ENCODE data around the gene NAT10. TPM values are rescaled to one million over a fixed set of nuclear protein-coding genes. Genes with fewer than 3 reads are reported as not detected.

The NAT10 gene
- total RNA-seq, 1 experiment from 2014 or later = 103 TPM

- Histone ChIP-seq H4K8ac (replicated peaks; ENCODE audit: insufficient read length, low read depth, low read length) (no peak overlapping the region), H2BK5ac (ENCODE audit: insufficient read length, low read length) (no peak overlapping the region), H3K27me3 (ENCODE audit: insufficient read depth, low read length) (no peaks in the 10 kb centered on the region), H3K4me1 (ENCODE audit: insufficient read depth, low read length) (no peaks in the 10 kb centered on the region), H4K5ac (ENCODE audit: insufficient read length, low read depth, low read length) (no peak overlapping the region), H4K20me1 (ENCODE audit: control insufficient read depth, insufficient read depth, insufficient read length) (no peaks in the 10 kb centered on the region), H3K9me3 (ENCODE audit: control insufficient read depth, low read depth, low read length) (no peaks in the 10 kb centered on the region), H3K79me2 (ENCODE audit: insufficient read depth, low read length) (no peaks in the 10 kb centered on the region), H3K23me2 (ENCODE audit: insufficient read length, low read depth, low read length, poor library complexity, severe bottlenecking) (no peaks in the 10 kb centered on the region), H3K27ac (ENCODE audit: insufficient read length, low read depth, low read length) (no peak overlapping the region), H2AFZ (ENCODE audit: low read length) (no peak overlapping the region), H3K4ac (ENCODE audit: low read depth, low read length) (no peak overlapping the region), H3K4me2 (ENCODE audit: insufficient read depth, insufficient read length, low read length) (no peak overlapping the region), H3K56ac (ENCODE audit: insufficient read length, low read depth, low read length) (no peak overlapping the region), H3K79me1 (ENCODE audit: insufficient read depth, low read depth, low read length, poor library complexity, severe bottlenecking) (no peaks in the 10 kb centered on the region), H4K91ac (ENCODE audit: insufficient read length, low read depth, low read length) (no peak overlapping the region), H3T11ph (ENCODE audit: low read length) (no peak overlapping the region), H3K9ac (ENCODE audit: extremely low read depth, insufficient read length, low read length) (no peak overlapping the region), H2BK15ac (ENCODE audit: low read depth, low read length) (no peak overlapping the region), H2AK5ac (ENCODE audit: insufficient read length, low read length) (no peak overlapping the region), H3K14ac (ENCODE audit: insufficient read depth, low read length) (no peak overlapping the region), H2BK12ac (ENCODE audit: insufficient read length, low read depth, low read length) (no peak overlapping the region), H3K23ac (ENCODE audit: insufficient read length, low read depth, low read length) (no peak overlapping the region), H2BK20ac (ENCODE audit: low read depth, low read length, poor library complexity, severe bottlenecking) (no peak overlapping the region), H3K18ac (ENCODE audit: insufficient read length, low read depth, low read length) (no peak overlapping the region), H2BK120ac (ENCODE audit: low read depth, low read length, poor library complexity, severe bottlenecking) (no peak overlapping the region)
- Mint-ChIP-seq H3K9me3 (no peaks in the 10 kb centered on the region), H3K36me3 (ENCODE audit: insufficient read depth in 1 of 3, low read depth in 3 of 3) (peaks cover 48 to 94% (median 81%) of the 10 kb centered on the region in 3 experiments), H3K27me3 (ENCODE audit: low read depth) (peaks cover 2% of the 10 kb centered on the region; the same call in 1 of the 2 replicates), H3K27ac (no peak overlapping the region), H3K4me1 (no peaks in the 10 kb centered on the region), H3K4me3 (no peak overlapping the region)
- no CpG with 5 or more reads among the region's 2 CpGs for WGBS (ENCODE audit: extremely low coverage, insufficient read length, low lambda C conversion rate)
- TF ChIP-seq, protein P1, sequence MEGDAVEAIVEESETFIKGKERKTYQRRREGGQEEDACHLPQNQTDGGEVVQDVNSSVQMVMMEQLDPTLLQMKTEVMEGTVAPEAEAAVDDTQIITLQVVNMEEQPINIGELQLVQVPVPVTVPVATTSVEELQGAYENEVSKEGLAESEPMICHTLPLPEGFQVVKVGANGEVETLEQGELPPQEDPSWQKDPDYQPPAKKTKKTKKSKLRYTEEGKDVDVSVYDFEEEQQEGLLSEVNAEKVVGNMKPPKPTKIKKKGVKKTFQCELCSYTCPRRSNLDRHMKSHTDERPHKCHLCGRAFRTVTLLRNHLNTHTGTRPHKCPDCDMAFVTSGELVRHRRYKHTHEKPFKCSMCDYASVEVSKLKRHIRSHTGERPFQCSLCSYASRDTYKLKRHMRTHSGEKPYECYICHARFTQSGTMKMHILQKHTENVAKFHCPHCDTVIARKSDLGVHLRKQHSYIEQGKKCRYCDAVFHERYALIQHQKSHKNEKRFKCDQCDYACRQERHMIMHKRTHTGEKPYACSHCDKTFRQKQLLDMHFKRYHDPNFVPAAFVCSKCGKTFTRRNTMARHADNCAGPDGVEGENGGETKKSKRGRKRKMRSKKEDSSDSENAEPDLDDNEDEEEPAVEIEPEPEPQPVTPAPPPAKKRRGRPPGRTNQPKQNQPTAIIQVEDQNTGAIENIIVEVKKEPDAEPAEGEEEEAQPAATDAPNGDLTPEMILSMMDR (conservative IDR thresholded peaks at IDR 0.05) = no peak
- DNase-seq = no peak
Measured at GRCh38 chr11:34114014-34114413, 8.6 kb downstream of the NAT10 start.

All from H9 (cell line).